Trophoblast cell (in vitro differentiated cells and primary cell): ENCODE results near the gene GUCY1B1.
"Not testable (repeated sequence)": the region's sequence is repeated elsewhere in the genome, so short reads cannot be mapped to it uniquely, and the experiment has no call there.

Experiments
- DNase-seq, 2 donors: peaks; one replicate each; pipeline ENCODE4 v3.0.0-alpha.2; 2016
- H2AFZ ChIP-seq: 2 replicates; pipeline ENCODE4 v1.6.1; 2013; ENCODE audit warnings: low read length, moderate library complexity, mild to moderate bottlenecking; ENCODE audit not compliant: insufficient read depth, poor library complexity
- H2AK5ac ChIP-seq: 2 replicates; pipeline ENCODE4 v1.6.1; 2013; ENCODE audit warnings: mild to moderate bottlenecking, low read length
- H2BK120ac ChIP-seq: 2 replicates; pipeline ENCODE4 v1.6.1; 2013; ENCODE audit warnings: low read length, mild to moderate bottlenecking, moderate library complexity; ENCODE audit not compliant: insufficient read depth, poor library complexity
- H2BK12ac ChIP-seq: 2 replicates; pipeline ENCODE4 v1.6.1; 2013; ENCODE audit warnings: mild to moderate bottlenecking, low read length, moderate library complexity
- H2BK5ac ChIP-seq: 2 replicates; pipeline ENCODE4 v1.6.1; 2013; ENCODE audit warnings: low read length, low read depth, moderate library complexity, mild to moderate bottlenecking; ENCODE audit not compliant: poor library complexity
- H3K14ac ChIP-seq: 2 replicates; pipeline ENCODE4 v1.6.1; 2013; ENCODE audit warnings: mild to moderate bottlenecking, low read length
- H3K18ac ChIP-seq: 2 replicates; pipeline ENCODE4 v1.6.1; 2013; ENCODE audit warnings: mild to moderate bottlenecking, low read length
- H3K23ac ChIP-seq: 2 replicates; pipeline ENCODE4 v1.6.1; 2013; ENCODE audit warnings: low read length
- H3K27ac ChIP-seq: 2 replicates; pipeline ENCODE4 v1.5.1; 2013; ENCODE audit warnings: low read depth, mild to moderate bottlenecking, inconsistent platforms, low read length, moderate library complexity
- H3K27me3 ChIP-seq: 2 replicates; pipeline ENCODE4 v1.6.1; 2013; ENCODE audit warnings: inconsistent platforms, mild to moderate bottlenecking, low read length, moderate library complexity; ENCODE audit not compliant: insufficient read depth
- H3K36me3 ChIP-seq, 2 experiments: 1 replicate in 1 of 2; 2 replicates in 1 of 2; pipeline ENCODE4 v1.6.1; 2013; ENCODE audit warnings: low read length in 2 of 2, mild to moderate bottlenecking in 2 of 2, moderate library complexity in 1 of 2; ENCODE audit not compliant: insufficient read depth in 2 of 2, control insufficient read depth in 1 of 2
- H3K4ac ChIP-seq: 2 replicates; pipeline ENCODE4 v1.6.1; 2013; ENCODE audit warnings: low read depth, mild to moderate bottlenecking, low read length, moderate library complexity
- H3K4me1 ChIP-seq, 2 experiments: 1 replicate in 1 of 2; 2 replicates in 1 of 2; pipeline ENCODE4 v1.6.1; 2013; ENCODE audit warnings: low read length in 2 of 2, mild to moderate bottlenecking in 2 of 2, moderate library complexity in 1 of 2; ENCODE audit not compliant: insufficient read depth in 2 of 2, control insufficient read depth in 1 of 2
- H3K4me2 ChIP-seq: 2 replicates; pipeline ENCODE4 v1.6.1; 2013; ENCODE audit warnings: inconsistent platforms, mild to moderate bottlenecking, low read length, moderate library complexity
- H3K4me3 ChIP-seq: 2 replicates; pipeline ENCODE4 v1.5.1; 2013; ENCODE audit warnings: mild to moderate bottlenecking, low read depth, low read length, inconsistent platforms
- H3K79me1 ChIP-seq: one replicate; pipeline ENCODE4 v1.6.1; 2013; ENCODE audit warnings: low read length
- H3K79me2 ChIP-seq: 2 replicates; pipeline ENCODE4 v1.6.1; 2013; ENCODE audit warnings: low read length, mild to moderate bottlenecking; ENCODE audit not compliant: control insufficient read depth, insufficient read depth, poor library complexity
- H3K9ac ChIP-seq: 2 replicates; pipeline ENCODE4 v1.6.1; 2013; ENCODE audit warnings: mild to moderate bottlenecking, low read length
- H3K9me3 ChIP-seq: 2 replicates; pipeline ENCODE4 v1.6.1; 2013; ENCODE audit warnings: low read depth, mild to moderate bottlenecking, control low read depth, inconsistent platforms, low read length; ENCODE audit not compliant: insufficient read depth
- H4K12ac ChIP-seq: 2 replicates; pipeline ENCODE4 v1.6.1; 2013; ENCODE audit warnings: low read depth, mild to moderate bottlenecking, low read length, moderate library complexity
- H4K8ac ChIP-seq: 2 replicates; pipeline ENCODE4 v1.6.1; 2013; ENCODE audit warnings: low read depth, mild to moderate bottlenecking, low read length, moderate library complexity
- H4K91ac ChIP-seq: one replicate; pipeline ENCODE4 v1.6.1; 2013; ENCODE audit warnings: low read depth, mild to moderate bottlenecking, low read length, moderate library complexity
- WGBS: extraction: QIAGEN DNeasy Blood & Tissue Kit; methylation state at CpG from one replicate; pipeline ENCODE4 v1.1.7; 2013; ENCODE audit warnings: missing lambda C conversion rate; ENCODE audit not compliant: insufficient read length, insufficient coverage; ENCODE audit errors: extremely low coverage; 5-methylcytosine and 5-hydroxymethylcytosine counted together

GUCY1B1 gene

GRCh38 chr4:155797581-155797980 is 38.8 kb downstream of the GUCY1B1 start:
- not testable (repeated sequence) for H2BK120ac ChIP-seq, H4K8ac ChIP-seq, H2AK5ac ChIP-seq, H3K36me3 ChIP-seq, H3K27me3 ChIP-seq, H3K27ac ChIP-seq, H2BK5ac ChIP-seq, H3K14ac ChIP-seq, H3K4me1 ChIP-seq, H3K4me3 ChIP-seq, H3K4me2 ChIP-seq, H3K79me1 ChIP-seq, H3K18ac ChIP-seq, H2AFZ ChIP-seq, H3K79me2 ChIP-seq, H4K12ac ChIP-seq, H3K4ac ChIP-seq, DNase-seq, H3K23ac ChIP-seq, H4K91ac ChIP-seq, H3K9ac ChIP-seq, H3K9me3 ChIP-seq, H2BK12ac ChIP-seq
- WGBS: no CpG with 5 or more reads among the region's 4 CpGs

- no peak overlapping the region for H4K8ac ChIP-seq
- H3K4me1 ChIP-seq: no peaks in the 10 kb centered on the region
- H3K27me3 ChIP-seq: no peaks in the 10 kb centered on the region
- WGBS: no CpG with 5 or more reads among the region's 5 CpGs
- H2BK5ac ChIP-seq: no peak overlapping the region
- H3K4ac ChIP-seq: no peak overlapping the region
- DNase-seq: no peak
- no peak overlapping the region for H2AFZ ChIP-seq
- H2AK5ac ChIP-seq: no peak overlapping the region
- H3K23ac ChIP-seq: no peak overlapping the region
- no peak overlapping the region for H3K9ac ChIP-seq
- no peak overlapping the region for H4K12ac ChIP-seq
- no peak overlapping the region for H2BK120ac ChIP-seq
- H3K36me3 ChIP-seq: no peaks in the 10 kb centered on the region
- no peak overlapping the region for H3K27ac ChIP-seq
- no peaks in the 10 kb centered on the region for H3K79me1 ChIP-seq
- no peak overlapping the region for H3K4me2 ChIP-seq
- H3K14ac ChIP-seq: no peak overlapping the region
- no peaks in the 10 kb centered on the region for H3K9me3 ChIP-seq
- no peaks in the 10 kb centered on the region for H3K79me2 ChIP-seq
- H2BK12ac ChIP-seq: no peak overlapping the region
- no peak overlapping the region for H3K4me3 ChIP-seq
- H3K18ac ChIP-seq: no peak overlapping the region
- H4K91ac ChIP-seq: no peak overlapping the region
Observed at GRCh38 chr4:155799116-155799793, 40.4 kb downstream of the GUCY1B1 start.

- Histone ChIP-seq H3K4me3 (no peak overlapping the region), H4K12ac (no peak overlapping the region), H3K36me3 (no peaks in the 10 kb centered on the region), H3K9me3 (no peaks in the 10 kb centered on the region), H2BK12ac (no peak overlapping the region), H3K79me1 (no peaks in the 10 kb centered on the region), H3K79me2 (no peaks in the 10 kb centered on the region), H2AFZ (no peak overlapping the region), H4K91ac (no peak overlapping the region), H2BK5ac (no peak overlapping the region), H3K14ac (no peak overlapping the region), H3K27ac (no peak overlapping the region), H3K27me3 (no peaks in the 10 kb centered on the region), H3K9ac (no peak overlapping the region), H2BK120ac (no peak overlapping the region), H3K23ac (no peak overlapping the region), H3K4ac (no peak overlapping the region), H2AK5ac (no peak overlapping the region), H4K8ac (no peak overlapping the region), H3K4me2 (no peak overlapping the region), H3K4me1 (no peaks in the 10 kb centered on the region), H3K18ac (no peak overlapping the region)
- WGBS: no CpG with 5 or more reads among the region's 8 CpGs
- no peak for DNase-seq
Observed at GRCh38 chr4:155799794-155800123, 40.9 kb downstream of the GUCY1B1 start.

GRCh38 chr4:155800685-155801343 is 42.0 kb downstream of the GUCY1B1 start:
- Histone ChIP-seq H3K9me3 (no peaks in the 10 kb centered on the region), H4K91ac (no peak overlapping the region), H3K4me1 (no peaks in the 10 kb centered on the region), H3K27me3 (no peaks in the 10 kb centered on the region), H2BK120ac (no peak overlapping the region), H3K14ac (no peak overlapping the region), H3K4me2 (no peak overlapping the region), H3K23ac (no peak overlapping the region), H2AFZ (no peak overlapping the region), H3K4ac (no peak overlapping the region), H3K4me3 (no peak overlapping the region), H2AK5ac (no peak overlapping the region), H3K79me1 (no peaks in the 10 kb centered on the region), H3K18ac (no peak overlapping the region), H3K36me3 (no peaks in the 10 kb centered on the region), H3K27ac (no peak overlapping the region), H3K9ac (no peak overlapping the region), H4K8ac (no peak overlapping the region), H2BK12ac (no peak overlapping the region), H3K79me2 (no peaks in the 10 kb centered on the region), H4K12ac (no peak overlapping the region), H2BK5ac (no peak overlapping the region)
- no peak for DNase-seq
- WGBS: no CpG with 5 or more reads among the region's 7 CpGs
